CMK (cell line): ENCODE results near the gene CMSS1.

Experiments
- DNase-seq: peaks from one replicate; pipeline ENCODE4 v3.0.0-alpha.2; 2010; ENCODE audit warnings: low read depth

CMSS1 gene

GRCh38 chr3:99934975-99935797, 117.5 kb downstream of the CMSS1 start:
- DNase-seq: no peak

- DNase-seq: no peak
These were observed 120.7 kb downstream of the CMSS1 start for GRCh38 chr3:99938270-99938911.

- DNase-seq: no peak
These were observed 122.2 kb downstream of the CMSS1 start for GRCh38 chr3:99939876-99940275.

GRCh38 chr3:99940350-99940749, 122.7 kb downstream of the CMSS1 start:
- no peak for DNase-seq

GRCh38 chr3:99941211-99941610, 123.5 kb downstream of the CMSS1 start:
- DNase-seq: no peak

GRCh38 chr3:99943931-99944761, 126.5 kb downstream of the CMSS1 start:
- no peak for DNase-seq

GRCh38 chr3:99945328-99945995, 127.8 kb downstream of the CMSS1 start:
- no peak for DNase-seq

GRCh38 chr3:99947356-99947755, 129.7 kb downstream of the CMSS1 start:
- DNase-seq: no peak

- DNase-seq: no peak
These were observed 130.9 kb downstream of the CMSS1 start for GRCh38 chr3:99948467-99949089.

GRCh38 chr3:99949956-99950670, 132.5 kb downstream of the CMSS1 start:
- no peak for DNase-seq

GRCh38 chr3:99950921-99951320, 133.3 kb downstream of the CMSS1 start:
- DNase-seq: no peak

GRCh38 chr3:99951701-99952100, 134.0 kb downstream of the CMSS1 start:
- DNase-seq: no peak

GRCh38 chr3:99952306-99952705, 134.6 kb downstream of the CMSS1 start:
- DNase-seq: no peak

GRCh38 chr3:99953596-99953995, 135.9 kb downstream of the CMSS1 start:
- no peak for DNase-seq

GRCh38 chr3:99954914-99955644, 137.4 kb downstream of the CMSS1 start:
- DNase-seq: no peak

GRCh38 chr3:99955773-99956562, 138.3 kb downstream of the CMSS1 start:
- DNase-seq: no peak

GRCh38 chr3:99957151-99957796, 139.6 kb downstream of the CMSS1 start:
- no peak for DNase-seq

- no peak for DNase-seq
These were observed 140.7 kb downstream of the CMSS1 start for GRCh38 chr3:99958222-99958912.
